Right lobe of liver (tissue), 4 donors: Measurements from ENCODE around the gene ST8SIA2.

ENCODE experiments used
- CTCF ChIP-seq, 4 donors: fragments of 200-600 bp in 3 of 4; fragments of 450-650 bp in 1 of 4; IDR thresholded peaks; one replicate each; pipeline versions ENCODE4 v1.5.1 to v1.8.0; 2016 to 2022; ENCODE audit warnings: antibody characterized with exemption in 4 of 4, mild to moderate bottlenecking in 2 of 4
- POLR2A ChIP-seq: fragments of 450-650 bp; IDR thresholded peaks from one replicate; pipeline ENCODE4 v1.6.1; 2017; ENCODE audit warnings: antibody characterized with exemption, mild to moderate bottlenecking
- donor health status: DM: no; HTN: no; CAD: no.
- donor health status: DM: no; HTN: no; CAD: no.
- donor health status: DM: no; HTN: yes; CAD: no.

- TF ChIP-seq CTCF (IDR thresholded peaks at IDR 0.05) (no peak), POLR2A (no peak)
Observed at GRCh38 chr15:92411256-92411655, 17.6 kb downstream of the ST8SIA2 start.
